Midbrain (tissue), 1 donor: ENCODE measurements around the gene CMTM4.
"Not testable (repeated sequence)": the region's sequence is repeated elsewhere in the genome, so short reads cannot be mapped to it uniquely, and the experiment has no call there.

Experiments
- DNase-seq: peaks from one replicate; lab custom pipeline; 2025; lab: John Stamatoyannopoulos, UW

The CMTM4 gene

GRCh38 chr16:66592814-66593213 is 103.7 kb downstream of the CMTM4 start:
- DNase-seq = no peak

- DNase-seq = no peak
Measured at GRCh38 chr16:66592241-66592640, 104.3 kb downstream of the CMTM4 start.

GRCh38 chr16:66591018-66591417 is 105.5 kb downstream of the CMTM4 start:
- DNase-seq = no peak

GRCh38 chr16:66590322-66590721 is 106.2 kb downstream of the CMTM4 start:
- DNase-seq = no peak

GRCh38 chr16:66588981-66589713 is 107.4 kb downstream of the CMTM4 start:
- peak; percentile 25 for DNase-seq

GRCh38 chr16:66587881-66588600 is 108.5 kb downstream of the CMTM4 start:
- DNase-seq = no peak

- no peak for DNase-seq
Measured at GRCh38 chr16:66585481-66586239, 110.9 kb downstream of the CMTM4 start.

GRCh38 chr16:66581246-66581952 is 115.1 kb downstream of the CMTM4 start:
- DNase-seq = no peak

GRCh38 chr16:66580605-66581209 is 115.8 kb downstream of the CMTM4 start:
- no peak for DNase-seq

GRCh38 chr16:66578651-66579531 is 117.7 kb downstream of the CMTM4 start, which contains the start of gene CMTM2:
Gene CMTM2 (plus strand): TSS chr16:66579463. CDS start chr16:66579608, 145 bp downstream.
- no peak for DNase-seq

- DNase-seq = no peak
Measured at GRCh38 chr16:66576296-66576695, 120.2 kb downstream of the CMTM4 start.

GRCh38 chr16:66575060-66575459 is 121.5 kb downstream of the CMTM4 start:
- no peak for DNase-seq

GRCh38 chr16:66574531-66574930 is 122.0 kb downstream of the CMTM4 start:
- DNase-seq = no peak

GRCh38 chr16:66574081-66574480 is 122.5 kb downstream of the CMTM4 start:
- no peak for DNase-seq

GRCh38 chr16:66572356-66572755 is 124.2 kb downstream of the CMTM4 start:
- no peak for DNase-seq

- DNase-seq = no peak
Measured at GRCh38 chr16:66569827-66570405, 126.6 kb downstream of the CMTM4 start.

GRCh38 chr16:66569131-66569530 is 127.4 kb downstream of the CMTM4 start:
- DNase-seq = no peak

- DNase-seq = no peak
Measured at GRCh38 chr16:66568355-66568754, 128.2 kb downstream of the CMTM4 start.

- DNase-seq = not testable (repeated sequence)
Measured at GRCh38 chr16:66567270-66567669, 129.3 kb downstream of the CMTM4 start.
